WTC11 (cell line): ENCODE data around the gene MS4A6A. TPM values are rescaled to one million over a fixed set of nuclear protein-coding genes. Genes with fewer than 3 reads are reported as not detected.

Experiments used
- E2F1 ChIP-seq: sonication (generic); formaldehyde crosslinking; IDR thresholded peaks from 2 replicates; pipeline ENCODE4 v1.8.0; 2022; ENCODE audit warnings: mild to moderate bottlenecking, missing genetic modification reagents
- PRDM15 ChIP-seq: sonication (generic); formaldehyde crosslinking; IDR thresholded peaks from 2 replicates; pipeline ENCODE4 v1.8.0; 2022; ENCODE audit warnings: missing genetic modification reagents
- microRNA-seq: library from miRNA; unstranded; fragments of <30 nt; microRNA quantifications from one replicate; pipeline ENCODE4 v1.2.0, GENCODE V29; 2022; ENCODE audit warnings: borderline number of aligned reads
- total RNA-seq: library from RNA; stranded (reverse); gene quantifications from 3 replicates; pipeline ENCODE4 v1.2.3, GENCODE V29; 2021

Gene MS4A6A
- total RNA-seq, 1 experiment from 2014 or later, result 0.39 TPM

- TF ChIP-seq PRDM15 (CRISPR knock-in tag) (no peak), E2F1 (no peak)
Measured at GRCh38 chr11:60124802-60125432, 58.0 kb downstream of the MS4A6A start (continued).

Small RNAs within 50 kb of the gene (microRNA-seq; reads per million reads assigned to microRNA genes)
- not detected for gene MIR6503

Other genes with a start within 250 kb of the MS4A6A start
- not detected in 3 replicates for gene OOSP1, start 244.7 kb downstream of the MS4A6A start, total RNA-seq
- not detected in 3 replicates for gene OOSP4A, start 219.1 kb downstream of the MS4A6A start, total RNA-seq
- gene OOSP4B, start 165.9 kb downstream of the MS4A6A start, total RNA-seq, result not detected in 3 replicates
- not detected in 3 replicates for gene OOSP2, start 142.7 kb downstream of the MS4A6A start, total RNA-seq
- not detected in 3 replicates for gene MS4A3, start 126.4 kb downstream of the MS4A6A start, total RNA-seq
- not detected in 3 replicates for gene MS4A2, start 94.4 kb downstream of the MS4A6A start, total RNA-seq
- gene MS4A4E, start 60.1 kb upstream of the MS4A6A start, total RNA-seq, result 0.18 TPM in 1 of 3 replicates, not detected in the others
- gene MS4A4A, start 97.6 kb upstream of the MS4A6A start, total RNA-seq, result not detected in 3 replicates
- gene MS4A6E, start 144.2 kb upstream of the MS4A6A start, total RNA-seq, result not detected in 3 replicates
- 0.25 to 0.46 TPM (median 0.31 TPM) in 3 replicates for gene MS4A7, start 195.4 kb upstream of the MS4A6A start, total RNA-seq
- gene MS4A14, start 213.4 kb upstream of the MS4A6A start, total RNA-seq, result 0.07 TPM in 1 of 3 replicates, not detected in the others
- gene MS4A5, start 246.5 kb upstream of the MS4A6A start, total RNA-seq, result not detected in 3 replicates